ENCODE data around the gene CYSLTR1.
"Not testable (repeated sequence)": the region's sequence is repeated elsewhere in the genome, so short reads cannot be mapped to it uniquely, and the experiment has no call there.

CYSLTR1 gene
- total RNA-seq: 8.4 to 33.4 reads per million in 2 experiments

GRCh38 chrX:78327370-78328086 lies at the start of gene CYSLTR1:
TSS of gene CYSLTR1 (minus strand) at chrX:78327611. CDS start at chrX:78273746, 53,865 bp downstream.
- DNase-seq (ENCODE audit: low read depth): no peak

- no peak for DNase-seq (ENCODE audit: low read depth)
Measured at GRCh38 chrX:78377186-78377585, 49.8 kb upstream of the CYSLTR1 start.

GRCh38 chrX:78375894-78376293 lies 48.5 kb upstream of the CYSLTR1 start:
- DNase-seq (ENCODE audit: low read depth): no peak

GRCh38 chrX:78366576-78366975 lies 39.2 kb upstream of the CYSLTR1 start:
- no peak for DNase-seq (ENCODE audit: low read depth)

- no peak for DNase-seq (ENCODE audit: low read depth)
Measured at GRCh38 chrX:78357342-78358055, 30.1 kb upstream of the CYSLTR1 start.

GRCh38 chrX:78333521-78333920 lies 6.1 kb upstream of the CYSLTR1 start:
- peak; percentile 2 for DNase-seq (ENCODE audit: low read depth)

- DNase-seq (ENCODE audit: low read depth): no peak
Measured at GRCh38 chrX:78331708-78332107, 4.3 kb upstream of the CYSLTR1 start.

GRCh38 chrX:78330540-78330939 lies 3.1 kb upstream of the CYSLTR1 start:
- DNase-seq (ENCODE audit: low read depth): no peak

GRCh38 chrX:78330068-78330467 lies 2.7 kb upstream of the CYSLTR1 start:
- DNase-seq (ENCODE audit: low read depth): no peak

- no peak for DNase-seq (ENCODE audit: low read depth)
Measured at GRCh38 chrX:78329486-78329885, 2.1 kb upstream of the CYSLTR1 start.

GRCh38 chrX:78326401-78326800 lies 1.0 kb downstream of the CYSLTR1 start:
- no peak for DNase-seq (ENCODE audit: low read depth)

GRCh38 chrX:78322863-78323262 lies 4.5 kb downstream of the CYSLTR1 start:
- no peak for DNase-seq (ENCODE audit: low read depth)

- DNase-seq (ENCODE audit: low read depth): peak; percentile 37
Measured at GRCh38 chrX:78321809-78322208, 5.6 kb downstream of the CYSLTR1 start.

GRCh38 chrX:78316265-78316664 lies 11.1 kb downstream of the CYSLTR1 start:
- DNase-seq (ENCODE audit: low read depth): no peak

- DNase-seq (ENCODE audit: low read depth): no peak
Measured at GRCh38 chrX:78315745-78316144, 11.7 kb downstream of the CYSLTR1 start.

GRCh38 chrX:78314561-78314960 lies 12.8 kb downstream of the CYSLTR1 start:
- DNase-seq (ENCODE audit: low read depth): no peak

- DNase-seq (ENCODE audit: low read depth): no peak
Measured at GRCh38 chrX:78313526-78313925, 13.9 kb downstream of the CYSLTR1 start.

- DNase-seq (ENCODE audit: low read depth): no peak
Measured at GRCh38 chrX:78307665-78308064, 19.7 kb downstream of the CYSLTR1 start.

- no peak for DNase-seq (ENCODE audit: low read depth)
Measured at GRCh38 chrX:78303086-78303485, 24.3 kb downstream of the CYSLTR1 start.

GRCh38 chrX:78300933-78301332 lies 26.5 kb downstream of the CYSLTR1 start:
- DNase-seq (ENCODE audit: low read depth): not testable (repeated sequence)

GRCh38 chrX:78283511-78283910 lies 43.9 kb downstream of the CYSLTR1 start:
- DNase-seq (ENCODE audit: low read depth): no peak

GRCh38 chrX:78237127-78237526 lies 90.3 kb downstream of the CYSLTR1 start:
- DNase-seq (ENCODE audit: low read depth): no peak

GRCh38 chrX:78226047-78226446 lies 101.4 kb downstream of the CYSLTR1 start:
- DNase-seq (ENCODE audit: low read depth): not testable (repeated sequence)
